Coronary artery (tissue), 2 donors: Measurements from ENCODE around the gene EXOC6B.

ENCODE experiments used
- DNase-seq: peaks from one replicate; pipeline ENCODE4 v3.0.0-alpha.2; 2017; ENCODE audit warnings: low spot score
- H3K27ac ChIP-seq, 2 donors: fragments of 200-600 bp; sonication (generic); one replicate each; pipeline ENCODE4 v1.5.1; 2016 to 2019
- H3K4me3 ChIP-seq: fragments of 200-600 bp; sonication (generic); 2 replicates; pipeline ENCODE4 v1.5.1; 2016; ENCODE audit warnings: mild to moderate bottlenecking, moderate library complexity
- TF ChIP-seq, protein P1 (sequence below): fragments of 200-600 bp; sonication (generic); IDR thresholded peaks from one replicate; pipeline ENCODE4 v1.5.1; 2019; ENCODE audit warnings: antibody characterized with exemption

EXOC6B gene

DNA sequence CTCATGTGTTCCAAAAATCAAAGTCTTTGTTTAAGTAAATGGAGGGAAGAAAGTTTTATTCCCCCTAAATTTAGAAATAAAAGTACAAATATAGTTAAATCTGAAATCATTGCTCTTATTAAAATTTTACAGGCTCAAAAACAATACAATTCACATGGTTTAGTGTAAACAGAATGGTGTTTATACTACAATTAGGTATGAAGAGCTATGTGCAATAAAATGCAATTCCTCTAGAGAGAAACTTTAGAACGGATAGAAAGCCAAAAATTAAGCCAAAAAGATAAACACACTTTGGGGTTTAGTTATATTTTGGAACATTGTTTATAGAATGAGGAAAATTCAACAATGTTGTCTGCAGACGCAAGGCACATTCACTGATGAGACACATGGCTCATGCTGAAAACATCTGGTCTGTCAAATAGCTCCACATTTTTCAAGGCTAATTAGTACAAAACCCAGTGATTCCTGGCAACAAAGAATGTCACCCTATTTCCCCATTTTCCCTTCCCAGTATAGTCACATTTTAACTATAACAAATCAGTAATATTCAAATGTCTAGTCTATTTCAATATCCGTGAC is 103.3 kb downstream of the EXOC6B start:
- no peak for DNase-seq
- no peak overlapping the region for H3K27ac ChIP-seq
- TF ChIP-seq, protein P1, sequence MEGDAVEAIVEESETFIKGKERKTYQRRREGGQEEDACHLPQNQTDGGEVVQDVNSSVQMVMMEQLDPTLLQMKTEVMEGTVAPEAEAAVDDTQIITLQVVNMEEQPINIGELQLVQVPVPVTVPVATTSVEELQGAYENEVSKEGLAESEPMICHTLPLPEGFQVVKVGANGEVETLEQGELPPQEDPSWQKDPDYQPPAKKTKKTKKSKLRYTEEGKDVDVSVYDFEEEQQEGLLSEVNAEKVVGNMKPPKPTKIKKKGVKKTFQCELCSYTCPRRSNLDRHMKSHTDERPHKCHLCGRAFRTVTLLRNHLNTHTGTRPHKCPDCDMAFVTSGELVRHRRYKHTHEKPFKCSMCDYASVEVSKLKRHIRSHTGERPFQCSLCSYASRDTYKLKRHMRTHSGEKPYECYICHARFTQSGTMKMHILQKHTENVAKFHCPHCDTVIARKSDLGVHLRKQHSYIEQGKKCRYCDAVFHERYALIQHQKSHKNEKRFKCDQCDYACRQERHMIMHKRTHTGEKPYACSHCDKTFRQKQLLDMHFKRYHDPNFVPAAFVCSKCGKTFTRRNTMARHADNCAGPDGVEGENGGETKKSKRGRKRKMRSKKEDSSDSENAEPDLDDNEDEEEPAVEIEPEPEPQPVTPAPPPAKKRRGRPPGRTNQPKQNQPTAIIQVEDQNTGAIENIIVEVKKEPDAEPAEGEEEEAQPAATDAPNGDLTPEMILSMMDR: no peak
- no peak overlapping the region for H3K4me3 ChIP-seq

GRCh38 chr2:72719416-72719815 is 106.4 kb downstream of the EXOC6B start:
- TF ChIP-seq, protein P1: no peak
- no peak overlapping the region for H3K4me3 ChIP-seq
- no peak for DNase-seq
- no peak overlapping the region for H3K27ac ChIP-seq

DNA sequence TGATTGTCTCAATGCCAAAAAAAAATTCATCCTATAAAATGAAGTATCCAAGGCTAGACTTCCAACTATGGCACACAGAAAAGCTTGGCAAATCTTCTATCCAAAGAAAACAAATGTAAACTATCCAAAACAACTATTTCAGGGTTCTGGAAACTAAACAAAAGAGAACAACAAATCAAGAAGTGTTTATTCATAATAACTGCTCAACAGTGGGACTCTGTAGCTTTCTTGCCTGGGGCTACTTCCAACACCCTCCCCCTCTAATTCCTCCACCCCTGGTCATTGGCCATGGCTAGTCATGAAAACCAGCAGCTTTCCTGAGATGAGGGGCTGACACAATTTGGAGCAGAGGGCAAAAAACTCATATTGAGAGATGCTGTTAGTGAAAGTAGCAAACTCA is 107.0 kb downstream of the EXOC6B start:
- DNase-seq: no peak
- no peak overlapping the region for H3K4me3 ChIP-seq
- no peak overlapping the region for H3K27ac ChIP-seq
- TF ChIP-seq, protein P1: no peak

- TF ChIP-seq, protein P1: no peak
- Histone ChIP-seq H3K27ac (no peak overlapping the region), H3K4me3 (no peak overlapping the region)
- DNase-seq: no peak
Observed at GRCh38 chr2:72716601-72717000, 109.2 kb downstream of the EXOC6B start.

DNA sequence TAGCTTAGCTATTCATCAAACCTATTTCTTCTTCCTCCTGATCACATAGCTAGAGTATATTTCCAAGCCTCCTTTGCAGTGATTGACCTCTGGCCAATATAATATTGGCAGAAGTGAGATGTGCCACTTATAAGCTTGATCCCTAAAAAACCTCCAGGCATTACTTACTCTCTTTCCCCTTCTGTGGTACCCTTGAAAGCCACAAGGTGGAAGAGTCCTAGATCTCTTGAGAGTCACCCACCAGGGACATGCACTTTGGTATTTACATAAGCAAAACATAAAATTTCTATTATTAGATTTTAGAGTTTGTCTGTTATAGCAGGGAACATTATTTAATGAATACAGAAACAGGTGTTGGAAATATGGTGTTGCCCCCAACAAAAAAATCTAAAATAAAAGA is 112.0 kb downstream of the EXOC6B start:
- Histone ChIP-seq H3K27ac (no peak overlapping the region), H3K4me3 (no peak overlapping the region)
- TF ChIP-seq, protein P1: no peak
- no peak for DNase-seq

DNA sequence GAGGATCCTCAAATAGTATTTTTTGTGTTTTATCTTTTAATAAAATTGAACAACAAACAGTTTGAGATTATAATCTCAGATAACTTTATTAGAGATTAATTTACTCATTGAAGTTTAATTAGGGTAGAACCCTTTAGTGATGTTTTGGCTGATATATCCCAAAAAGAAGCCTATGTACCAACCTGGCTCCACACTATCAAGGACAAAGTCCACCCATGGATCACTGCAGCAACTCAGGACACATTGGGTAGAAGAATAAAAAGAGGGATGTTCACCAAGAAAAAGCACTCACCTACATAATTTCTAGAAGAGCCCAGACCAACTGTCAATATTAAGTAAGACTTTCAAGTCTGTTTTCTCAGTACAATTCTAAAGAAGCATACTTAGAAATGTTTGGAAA is 112.9 kb downstream of the EXOC6B start:
- H3K27ac ChIP-seq: no peak overlapping the region
- TF ChIP-seq, protein P1: no peak
- DNase-seq: no peak
- no peak overlapping the region for H3K4me3 ChIP-seq

GRCh38 chr2:72712304-72712703 is 113.5 kb downstream of the EXOC6B start:
- Histone ChIP-seq H3K4me3 (no peak overlapping the region), H3K27ac (no peak overlapping the region)
- DNase-seq: no peak
- TF ChIP-seq, protein P1: no peak
